Stimulated activated naive CD8-positive, alpha-beta T cell treated with anti-CD3 and anti-CD28 coated beads, Interleukin-15, Interleukin-2, amounts not matched to agents 100 U/mL and 50 U/mL, for 24 hours (primary cell): ENCODE data around the gene FASTK.

Source experiments
- ATAC-seq: fragments of 150-1000 bp; cut with Tn5 transposase; one replicate; pipeline ENCODE4 v1.10.0; 2021
- DNase-seq: peaks from one replicate; pipeline ENCODE4 v3.0.0; 2021

FASTK gene

DNA sequence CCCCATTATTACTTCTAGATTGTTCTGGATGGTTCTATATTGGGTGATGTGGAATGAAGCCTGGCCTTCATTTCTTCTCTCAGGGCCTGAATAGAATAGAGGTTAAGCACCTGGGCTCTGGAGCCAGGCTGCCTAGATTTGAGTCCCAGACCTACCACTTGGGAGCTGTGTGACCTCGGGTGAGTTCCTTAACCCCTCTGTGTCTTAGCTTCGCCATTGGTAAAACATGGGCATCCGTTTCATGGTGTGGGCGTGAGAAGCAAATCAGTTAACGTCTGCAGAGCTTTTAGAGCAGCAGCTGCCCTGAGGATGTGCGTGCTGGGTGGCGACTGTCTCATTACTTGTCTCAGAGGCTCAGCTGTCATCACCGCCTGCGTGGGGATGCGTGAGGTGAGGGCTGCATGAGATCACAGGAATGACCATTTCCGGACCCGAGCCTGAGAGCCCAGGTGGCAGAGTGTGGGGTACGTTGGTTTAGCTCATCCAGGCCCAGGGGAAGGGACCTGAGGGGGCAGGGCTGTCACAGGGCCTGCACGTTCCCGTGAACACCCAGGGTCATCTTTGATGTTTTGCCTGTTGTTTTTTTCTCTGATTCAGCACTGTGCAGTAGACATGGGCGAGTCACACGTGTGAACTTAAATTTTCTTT is 15.3 kb upstream of the FASTK start:
- DNase-seq (no peak), ATAC-seq (no peak)

DNA sequence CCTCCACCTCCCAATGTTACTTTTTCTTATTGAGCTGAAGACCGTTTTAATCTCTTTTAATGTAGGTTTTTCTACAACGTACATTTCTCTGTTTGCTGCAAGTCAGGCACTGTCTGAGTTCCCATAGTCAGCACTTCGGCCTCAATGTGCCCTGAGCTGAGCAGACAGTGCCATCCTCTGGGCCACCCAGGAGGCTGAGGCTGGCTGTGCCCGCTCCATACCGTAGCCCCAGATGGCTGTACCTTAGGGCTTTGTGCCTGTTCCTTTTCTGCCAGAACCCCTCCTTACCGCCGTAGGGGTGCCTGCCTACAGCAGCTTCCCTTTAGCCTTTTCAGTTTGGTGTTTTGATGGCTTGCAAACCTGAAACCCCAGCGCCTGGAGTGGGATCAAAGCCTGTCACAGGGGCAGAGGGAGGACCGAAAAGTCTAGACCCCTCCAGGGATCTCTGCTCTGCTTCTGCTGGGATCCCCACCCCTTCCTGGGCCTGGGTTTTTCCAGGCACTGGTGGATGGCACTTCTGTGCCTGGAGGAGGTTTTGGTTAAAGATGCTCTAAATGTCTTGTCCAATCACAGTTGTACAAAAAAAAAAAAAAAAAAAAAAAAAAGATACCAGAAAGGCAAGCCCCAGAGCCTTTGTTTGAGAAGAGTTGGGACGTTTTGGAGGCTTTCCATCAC is 14.7 kb upstream of the FASTK start:
- ATAC-seq (no peak), DNase-seq (no peak)

DNA sequence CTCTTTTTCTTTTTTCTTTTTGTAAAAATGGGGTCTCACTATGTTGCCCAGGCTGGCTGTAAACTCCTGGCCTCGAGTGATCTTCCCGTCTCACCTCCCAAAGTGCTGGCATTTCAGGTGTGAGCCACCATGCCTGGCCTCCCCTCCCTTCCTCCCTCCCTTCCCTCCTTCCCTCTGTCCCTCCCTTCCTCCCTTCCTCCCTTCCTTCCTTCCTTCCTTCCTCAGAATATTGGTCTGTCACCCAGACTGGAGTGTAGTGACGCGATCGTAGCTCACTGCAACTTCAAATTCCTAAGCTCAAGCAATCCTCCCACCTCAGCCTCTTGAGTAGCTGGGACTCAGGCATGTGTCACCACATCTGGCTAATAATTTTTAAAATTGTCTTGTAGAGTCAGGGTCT is 14.1 kb upstream of the FASTK start:
- ATAC-seq (no peak), DNase-seq (no peak)

DNA sequence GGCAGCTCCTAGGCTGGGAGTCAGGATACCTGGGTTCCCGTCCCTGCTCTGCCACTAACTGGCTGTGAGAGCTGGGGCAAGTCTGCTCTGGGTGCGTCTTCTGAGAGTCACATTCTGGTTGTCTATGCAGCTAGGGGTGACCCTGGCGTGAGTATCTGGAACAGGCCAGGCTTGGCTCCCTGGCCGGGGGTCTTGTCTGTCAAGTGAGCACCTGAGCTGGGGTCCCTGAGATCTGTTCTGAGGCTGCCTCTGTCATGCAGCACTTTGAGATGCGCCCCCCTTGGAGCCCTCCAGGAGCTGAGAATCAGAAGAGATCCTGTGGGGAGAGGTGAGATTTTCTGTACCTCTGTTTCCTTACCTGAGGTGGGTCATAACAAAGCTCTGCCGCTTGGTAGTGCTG is 13.1 kb upstream of the FASTK start:
- no peak for ATAC-seq

DNA sequence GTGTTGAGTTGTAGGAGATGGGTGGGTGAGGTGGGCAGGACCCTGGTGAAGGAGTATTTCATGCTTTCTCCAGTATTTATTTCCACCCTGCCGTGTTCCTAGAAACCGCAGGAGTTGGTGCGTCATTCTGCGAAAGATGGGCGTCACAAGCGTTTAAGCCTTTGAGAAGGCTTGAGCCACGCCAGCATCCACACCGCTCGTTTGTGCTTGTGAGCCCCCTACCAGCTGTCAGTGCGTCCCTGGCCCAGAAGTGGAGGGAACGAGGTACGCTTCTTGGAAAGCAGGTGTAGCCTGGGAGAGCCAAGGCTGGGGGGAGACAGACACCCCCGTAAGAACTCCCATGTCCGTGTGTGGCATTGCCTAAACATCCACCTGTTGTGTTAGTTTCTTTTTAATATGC is 11.4 kb upstream of the FASTK start:
- ATAC-seq: no peak
- DNase-seq: no peak

More for the DNA sequence above, 13.1 kb upstream of the FASTK start:
- DNase-seq: no peak

DNA sequence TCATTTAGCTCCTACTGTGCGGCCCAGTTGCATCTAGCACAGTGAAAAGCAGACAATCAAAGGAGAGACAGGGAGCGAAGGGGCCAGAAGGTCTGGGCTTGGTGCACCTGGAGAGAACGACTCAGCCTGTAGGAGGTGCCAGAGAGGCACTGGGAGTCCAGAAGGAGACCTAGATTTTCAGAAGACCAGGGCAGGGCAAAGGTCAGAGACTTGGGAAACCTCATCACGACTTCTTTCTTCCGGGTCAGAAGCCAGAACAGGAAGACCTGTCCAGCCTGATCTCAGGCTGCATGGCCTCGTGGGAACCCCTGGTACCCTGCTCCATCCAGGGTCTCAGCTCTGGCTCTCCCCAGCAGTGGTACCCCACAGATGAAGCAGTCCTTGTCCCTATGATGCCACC is 10.8 kb upstream of the FASTK start:
- DNase-seq (peak; percentile 48), ATAC-seq (no peak)

DNA sequence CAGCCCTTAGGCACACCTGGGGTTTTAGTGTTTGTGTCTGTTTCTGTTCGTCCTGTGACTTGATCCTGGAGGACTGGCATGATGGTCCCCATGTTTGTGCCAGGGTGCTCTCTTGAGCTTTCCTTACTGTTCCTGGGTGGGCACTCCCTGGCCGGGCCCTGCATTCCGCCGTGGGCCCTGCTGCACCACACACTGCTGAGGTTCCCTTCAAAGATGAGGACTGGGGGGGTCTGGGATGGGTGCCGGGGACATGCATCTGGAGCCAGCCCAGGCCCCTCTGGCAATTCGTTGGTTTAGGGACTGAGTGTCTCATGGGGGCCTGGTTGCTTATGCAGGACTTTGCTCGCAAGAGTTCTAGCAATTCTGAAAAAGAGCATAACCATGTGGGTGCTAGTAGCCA is 10.4 kb upstream of the FASTK start:
- no peak for DNase-seq
- no peak for ATAC-seq

DNA sequence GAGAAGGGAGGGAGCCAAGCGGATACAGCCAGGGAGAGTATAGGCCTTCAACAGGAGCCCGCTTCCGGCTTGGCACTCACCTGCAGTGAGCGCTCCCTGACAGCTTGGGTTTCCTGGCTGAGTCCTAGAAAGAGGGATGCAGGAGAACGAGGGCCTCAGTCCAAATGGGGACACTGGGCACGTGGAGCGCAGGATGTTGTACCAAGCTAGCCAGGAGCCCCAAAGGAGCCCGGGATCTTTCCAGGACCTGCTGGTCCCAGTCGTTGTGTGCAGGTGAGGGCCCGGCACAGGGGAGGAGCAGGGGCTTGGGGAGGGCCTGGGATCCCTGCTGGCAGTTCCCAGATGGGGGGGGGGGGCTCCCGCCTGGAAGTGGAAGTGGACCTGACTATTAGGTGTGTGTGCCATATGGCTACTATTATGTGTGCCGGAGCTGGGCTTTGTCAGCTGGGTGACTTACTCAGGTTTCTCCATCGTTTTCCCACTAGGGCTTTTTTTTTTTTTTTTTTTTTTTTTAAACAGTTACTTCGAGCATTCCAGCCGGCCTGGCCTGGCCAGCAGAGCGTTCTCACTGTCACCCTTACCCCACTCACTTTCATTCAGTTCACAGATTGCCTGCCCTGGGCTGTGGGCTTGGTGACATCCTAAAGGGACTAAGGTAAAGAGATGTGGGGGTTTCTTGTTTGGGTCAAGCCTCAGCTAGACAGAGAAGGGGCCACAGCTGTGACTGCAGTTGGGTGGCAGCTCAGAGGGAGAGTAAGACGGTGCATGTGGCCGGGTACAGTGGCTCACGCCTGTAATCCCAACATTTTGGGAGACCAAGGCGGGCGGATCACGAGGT is 9.5 kb upstream of the FASTK start:
- DNase-seq (no peak), ATAC-seq (no peak)

DNA sequence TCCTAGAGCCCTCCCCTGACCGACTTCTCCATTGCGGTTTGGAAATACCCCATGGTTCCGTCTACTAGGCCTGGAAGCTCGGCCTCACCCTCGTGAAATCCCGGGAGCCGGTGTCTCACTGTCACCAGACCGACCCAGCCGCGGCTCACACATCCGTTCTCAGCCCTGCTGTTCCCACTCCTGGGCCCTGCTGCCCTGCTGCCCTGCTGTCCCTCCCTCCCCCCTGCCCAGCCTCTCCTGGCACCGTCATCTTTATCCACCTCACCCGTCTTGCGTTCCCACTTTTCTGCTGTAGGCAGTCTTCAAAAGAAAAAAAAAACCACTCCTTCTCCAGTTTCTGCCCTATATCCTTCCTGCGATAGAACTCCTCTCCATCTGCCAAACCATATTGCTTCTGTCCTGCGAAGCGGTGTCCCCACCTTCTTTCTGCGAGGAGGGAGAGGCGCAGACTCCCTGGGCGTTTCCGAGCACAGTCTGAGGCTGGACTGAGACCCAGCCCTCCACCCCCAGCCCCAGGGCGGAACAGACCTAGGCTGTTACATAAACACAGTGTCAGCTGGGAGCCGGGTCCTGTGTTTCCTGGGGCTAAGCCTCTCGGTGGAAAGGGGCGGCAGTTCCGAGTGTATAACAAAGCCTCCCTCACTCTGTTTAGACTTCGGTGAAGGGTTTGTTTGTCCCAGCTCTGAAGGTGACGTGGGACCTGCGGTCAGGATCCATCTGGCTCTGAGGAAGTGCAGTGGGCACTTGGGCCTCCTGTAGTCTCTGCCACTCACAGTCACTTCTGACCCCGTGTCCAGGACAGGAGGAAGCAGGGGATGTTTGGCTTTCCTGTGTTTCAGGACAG is 8.5 kb upstream of the FASTK start:
- no peak for ATAC-seq
- DNase-seq: no peak

DNA sequence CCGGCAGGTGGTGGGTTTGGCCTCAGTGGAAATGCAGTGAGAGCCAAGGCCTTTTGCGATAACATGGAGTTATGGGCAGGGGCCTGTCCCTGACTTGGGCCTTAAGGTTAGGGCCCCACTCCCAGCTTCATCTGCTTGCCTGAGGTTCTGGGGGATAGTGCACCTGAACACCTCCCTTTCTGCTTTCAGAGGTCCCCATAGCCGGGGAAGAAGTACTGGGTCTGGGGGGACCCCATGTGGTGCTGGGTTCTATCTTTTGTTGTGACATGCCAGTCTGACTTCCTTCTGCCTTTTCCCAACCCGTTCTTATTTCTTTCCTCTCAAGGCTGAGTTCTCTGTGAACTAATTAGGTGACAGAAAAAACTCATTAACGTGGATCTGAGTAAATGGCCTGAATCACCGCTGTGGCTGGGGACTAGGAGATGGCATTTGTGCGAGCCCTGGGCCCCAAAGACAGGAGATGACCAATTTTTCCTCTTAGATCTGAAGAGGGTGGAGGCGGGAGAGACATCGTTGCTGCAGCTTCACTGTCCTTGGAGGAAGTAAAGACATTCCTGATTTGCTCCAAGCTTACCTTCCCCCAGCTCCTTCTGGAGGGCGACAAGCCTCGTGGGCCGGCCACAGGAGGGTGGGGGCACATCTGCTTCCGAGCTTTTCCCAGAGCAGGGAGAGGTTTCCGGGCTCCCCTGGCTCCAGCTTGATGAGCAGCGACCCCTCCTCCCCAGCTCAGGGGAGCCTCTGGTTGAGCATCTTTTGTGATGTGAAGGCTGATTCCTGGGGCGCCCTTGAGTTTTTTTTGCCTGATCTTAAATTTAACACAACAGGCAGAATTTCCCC is 7.6 kb upstream of the FASTK start:
- no peak for DNase-seq

DNA sequence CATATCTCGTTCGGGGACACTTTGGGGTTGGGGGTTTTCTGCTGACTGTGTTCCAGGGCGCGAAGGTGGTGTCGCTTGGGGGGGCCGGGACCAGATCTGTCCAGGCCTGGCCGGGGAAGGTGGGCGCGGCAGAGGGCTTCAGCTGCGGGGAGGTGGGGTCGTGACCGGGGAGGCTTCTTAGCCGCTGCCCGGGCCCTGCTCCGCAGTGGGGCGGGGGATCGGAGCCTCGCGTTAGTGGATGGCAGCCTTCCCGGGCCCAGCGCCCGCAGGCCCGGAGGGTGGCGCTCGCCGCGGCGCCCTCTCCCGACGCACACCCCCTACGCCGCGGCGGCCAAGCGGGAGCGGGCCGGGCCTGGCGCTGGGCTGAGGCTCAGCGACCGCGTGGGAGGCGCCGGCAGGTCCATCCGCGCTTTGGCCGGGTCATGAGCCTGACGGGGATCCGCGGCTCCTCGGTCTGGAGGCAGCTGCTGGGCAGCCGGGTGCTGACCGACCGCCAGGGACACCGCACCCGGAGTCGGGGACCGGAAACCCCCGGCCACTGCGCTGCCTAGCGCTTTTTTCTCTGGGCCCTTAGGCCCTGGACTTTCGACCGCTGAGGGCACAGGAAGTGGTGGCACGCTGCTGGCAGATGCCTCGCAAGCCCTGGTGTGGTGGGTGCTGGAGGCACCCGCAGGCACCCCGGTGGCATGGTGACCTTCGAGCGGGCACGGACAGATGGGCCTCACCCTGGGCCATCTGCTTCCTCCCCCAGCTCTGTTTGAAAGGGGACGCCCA is 6.8 kb upstream of the FASTK start:
- ATAC-seq (peak; percentile 19), DNase-seq (peak; percentile 51)

More for the DNA sequence above, 7.6 kb upstream of the FASTK start:
- no peak for ATAC-seq

DNA sequence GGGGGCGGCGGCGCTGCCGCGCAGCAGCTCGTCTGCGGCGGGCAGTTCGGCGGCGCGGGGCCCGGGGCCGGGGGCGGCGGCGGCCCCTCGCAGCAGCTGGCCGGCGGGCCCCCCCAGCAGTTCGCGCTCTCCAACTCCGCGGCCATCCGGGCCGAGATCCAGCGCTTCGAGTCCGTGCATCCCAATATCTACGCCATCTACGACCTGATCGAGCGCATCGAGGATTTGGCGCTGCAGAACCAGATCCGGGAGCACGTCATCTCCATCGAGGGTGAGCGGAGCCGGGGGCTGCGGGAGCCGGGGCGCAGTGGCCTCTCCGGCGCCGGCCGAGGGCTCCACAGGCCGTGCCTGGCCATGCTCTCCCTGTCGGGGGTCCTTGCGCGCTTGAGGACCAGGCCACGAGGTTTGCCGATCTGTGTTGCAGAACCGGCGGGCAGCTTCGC is 6.2 kb upstream of the FASTK start:
- no peak for ATAC-seq
- peak; percentile 50 for DNase-seq

DNA sequence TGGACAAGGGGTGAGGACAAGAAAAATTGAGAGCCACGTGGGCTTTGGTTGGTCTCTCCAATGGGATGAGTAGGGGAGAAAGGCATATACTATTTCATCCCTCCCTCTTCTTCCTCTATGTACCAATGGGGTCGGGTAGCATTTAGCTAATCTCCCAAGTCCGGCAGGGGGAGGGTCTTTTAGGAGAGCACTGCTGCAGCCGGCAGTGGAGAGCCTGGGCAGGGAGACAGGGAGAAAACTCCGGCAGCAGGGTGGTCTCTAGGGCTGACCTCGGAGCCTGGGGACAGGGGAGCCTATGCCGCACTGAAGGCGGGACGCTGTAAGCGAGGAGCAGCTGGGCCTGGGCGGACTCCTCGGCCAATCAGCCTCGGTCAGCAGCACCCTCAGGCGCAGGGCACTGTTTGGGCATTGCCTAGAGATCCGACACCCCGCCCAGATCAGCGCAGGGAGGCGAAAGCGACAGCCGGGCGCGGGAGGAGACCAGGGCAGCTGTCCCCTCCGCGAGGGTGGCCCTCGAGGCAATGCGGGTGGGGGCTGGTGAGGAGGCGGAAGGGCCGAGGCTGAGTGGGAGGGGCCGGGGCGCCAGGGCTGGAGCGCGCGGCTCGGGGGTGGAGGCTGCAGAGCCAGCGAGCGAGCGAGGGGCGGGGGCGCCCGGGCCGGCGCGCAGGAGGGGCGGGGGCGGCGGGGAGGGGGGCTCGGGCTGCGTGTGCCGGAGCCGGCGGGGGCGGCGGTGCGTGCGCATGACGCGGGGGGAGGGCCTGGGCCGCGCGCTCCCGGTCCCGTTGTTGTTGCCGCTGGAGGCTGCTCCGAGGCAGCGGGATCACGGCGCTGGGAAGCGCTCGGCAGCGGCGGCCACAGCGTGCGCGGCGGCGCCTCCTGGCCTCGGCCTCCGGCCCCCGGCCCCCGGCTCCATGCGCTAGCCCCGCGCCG is 5.3 kb upstream of the FASTK start, which contains the start of gene AGAP3:
Gene AGAP3, plus strand, starts transcription at position 785 of the 930 bp plus-strand sequence. CDS start 267 bp downstream, outside the sequence.
- DNase-seq: peak; percentile 65
- no peak for ATAC-seq

DNA sequence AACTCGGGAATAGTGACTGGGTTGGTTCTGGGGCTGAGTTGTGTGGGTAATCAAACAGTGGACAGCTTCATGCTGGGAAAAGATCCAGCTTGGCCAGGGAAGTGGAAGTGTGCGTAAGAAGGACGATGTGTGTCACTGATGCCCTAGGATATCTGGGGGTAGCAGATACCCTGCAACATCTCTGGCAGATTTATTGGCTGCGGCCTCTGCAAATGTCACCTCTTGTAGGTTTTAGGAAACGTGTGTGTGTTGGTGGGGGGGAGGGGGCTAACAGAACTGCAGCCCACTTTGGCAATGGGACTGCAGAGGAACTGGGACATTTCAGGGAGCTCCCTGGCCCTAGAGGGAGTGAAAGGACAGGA is 4.7 kb upstream of the FASTK start:
- ATAC-seq (no peak), DNase-seq (no peak)

DNA sequence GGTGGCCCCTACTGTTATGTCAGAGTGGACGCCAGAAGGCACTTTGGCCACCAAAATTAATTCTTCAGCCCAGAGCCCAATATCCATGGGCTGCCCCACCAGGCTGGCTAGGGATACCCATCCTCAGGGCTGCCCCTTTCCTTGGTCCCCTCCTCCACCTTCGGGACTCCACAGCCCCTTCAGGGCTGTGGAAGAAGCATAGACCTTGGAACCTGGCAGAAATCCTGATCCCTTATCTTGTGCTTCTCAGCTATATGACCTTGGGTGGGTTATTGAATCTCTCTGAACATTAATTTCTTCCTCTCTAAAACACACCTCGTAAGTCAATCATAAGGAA is 3.2 kb upstream of the FASTK start:
- DNase-seq (no peak), ATAC-seq (no peak)

DNA sequence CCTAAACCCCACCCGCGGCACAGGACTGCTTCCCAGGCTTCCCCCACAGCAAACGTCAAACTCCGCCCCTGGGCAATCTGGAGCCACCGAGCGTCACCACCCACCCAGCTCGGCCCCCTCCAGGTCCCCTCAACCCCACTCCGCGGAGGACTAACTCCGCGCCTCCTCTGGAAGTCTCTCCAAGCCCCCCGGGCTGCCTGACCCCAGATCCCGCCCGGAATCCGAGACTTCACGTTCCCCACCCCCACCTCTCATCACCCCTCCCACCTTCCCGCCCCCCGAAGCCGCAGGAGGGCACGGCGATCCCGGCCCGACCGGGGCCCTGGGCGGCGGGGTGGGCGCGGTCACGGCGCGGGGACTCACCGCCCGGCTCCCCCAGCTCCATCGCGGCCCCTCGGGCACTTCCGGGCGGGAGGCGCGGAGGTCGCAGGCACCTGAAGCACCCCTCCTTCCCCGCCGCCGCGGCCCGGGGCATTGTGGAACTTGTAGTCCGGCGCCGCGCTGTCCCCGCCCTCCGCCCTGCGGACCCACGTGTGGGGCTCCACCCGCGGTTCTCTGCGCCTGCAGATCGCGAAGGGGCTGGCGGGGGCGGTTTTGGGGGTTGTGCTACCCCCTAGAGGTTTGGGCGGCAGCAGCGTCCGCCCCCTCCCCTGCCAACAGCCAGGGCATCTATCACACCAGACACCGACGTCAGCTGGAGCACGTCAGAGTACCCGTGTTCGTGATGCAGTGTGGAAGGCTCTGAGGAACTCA is 2.6 kb upstream of the FASTK start, which contains the start of gene TMUB1:
Gene TMUB1, minus strand, starts transcription at position 423 of the 753 bp plus-strand sequence. CDS start 930 bp downstream, outside the sequence.
- ATAC-seq: peak; percentile 60
- DNase-seq: peak; percentile 89

DNA sequence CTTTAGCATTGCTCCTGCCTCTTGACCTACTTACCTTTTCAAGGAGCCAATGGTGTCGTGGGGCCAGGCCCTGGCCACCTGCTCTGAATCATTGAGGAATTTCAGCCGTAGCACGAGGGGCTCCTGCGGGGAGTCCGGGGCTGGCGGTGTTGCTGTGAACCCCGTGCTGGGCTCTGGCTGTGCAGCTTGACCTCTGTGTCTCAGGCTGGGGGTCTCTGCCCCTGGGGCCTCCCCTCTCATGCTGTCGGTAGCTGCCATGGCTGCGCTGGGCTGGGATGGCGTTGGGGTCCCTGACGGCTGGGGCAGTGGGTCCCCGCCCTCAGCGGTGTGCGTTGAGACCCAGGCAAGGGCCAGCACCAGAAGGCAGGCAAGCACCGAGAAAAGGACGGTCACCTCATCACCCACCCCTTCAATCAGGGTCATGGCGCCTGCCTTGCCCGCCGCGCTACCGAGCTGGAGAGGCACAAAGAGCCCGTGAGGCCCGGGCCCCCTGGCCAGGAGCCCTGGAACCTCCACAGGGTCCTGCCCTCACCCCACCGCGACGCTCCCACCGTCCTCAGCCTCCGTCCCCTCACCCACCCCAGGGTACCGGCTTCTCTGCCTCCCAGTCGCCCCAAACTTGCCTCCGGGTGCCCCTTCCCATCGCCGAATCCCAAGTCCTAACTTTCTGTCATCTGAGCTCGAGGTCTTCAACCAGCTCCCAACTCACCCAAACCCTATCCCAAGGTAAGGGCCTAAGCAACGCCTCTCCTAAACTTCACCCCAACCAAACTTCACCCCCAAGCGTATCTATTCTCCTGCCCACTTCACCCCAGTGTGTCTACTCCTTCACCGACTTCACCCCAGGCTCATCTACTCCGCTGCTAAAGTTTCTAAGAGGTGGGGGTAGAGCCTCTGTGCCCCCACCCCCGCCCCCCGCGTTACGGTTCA is 1.8 kb upstream of the FASTK start:
- ATAC-seq (no peak), DNase-seq (no peak)
